GM04504 (cell line): Measurements from ENCODE around the gene PDE2A.
A peak's percentile ranks its signal among the peaks of the same experiment; 100 is the strongest.

Source experiments
- DNase-seq: peaks from one replicate; pipeline ENCODE4 v3.0.0-alpha.2; 2012; ENCODE audit warnings: low read depth

PDE2A gene

GRCh38 chr11:72673943-72674828, at the start of gene PDE2A:
PDE2A (minus strand) TSS chr11:72674422; CDS start chr11:72674207, 215 bp downstream.
- no peak for DNase-seq

- DNase-seq: no peak
These were observed 49.3 kb upstream of the PDE2A start for GRCh38 chr11:72723508-72723907.

GRCh38 chr11:72722050-72722748, 48.0 kb upstream of the PDE2A start:
- peak; percentile 66 for DNase-seq

- no peak for DNase-seq
These were observed 47.4 kb upstream of the PDE2A start for GRCh38 chr11:72721689-72722049.

GRCh38 chr11:72721276-72721675, 47.1 kb upstream of the PDE2A start:
- no peak for DNase-seq

GRCh38 chr11:72720784-72721183, 46.6 kb upstream of the PDE2A start:
- no peak for DNase-seq

GRCh38 chr11:72720047-72720446, 45.8 kb upstream of the PDE2A start:
- no peak for DNase-seq

GRCh38 chr11:72719551-72719950, 45.3 kb upstream of the PDE2A start:
- no peak for DNase-seq

GRCh38 chr11:72719144-72719543, 44.9 kb upstream of the PDE2A start:
- no peak for DNase-seq

- no peak for DNase-seq
These were observed 43.9 kb upstream of the PDE2A start for GRCh38 chr11:72718101-72718501.

- no peak for DNase-seq
These were observed 42.7 kb upstream of the PDE2A start for GRCh38 chr11:72716788-72717435.

GRCh38 chr11:72716290-72716689, 42.1 kb upstream of the PDE2A start:
- DNase-seq: no peak

- DNase-seq: no peak
These were observed 38.6 kb upstream of the PDE2A start for GRCh38 chr11:72712841-72713240.

GRCh38 chr11:72712168-72712751, 38.0 kb upstream of the PDE2A start:
- DNase-seq: no peak

GRCh38 chr11:72711141-72711540, 36.9 kb upstream of the PDE2A start:
- no peak for DNase-seq

GRCh38 chr11:72710278-72710677, 36.1 kb upstream of the PDE2A start:
- no peak for DNase-seq

- DNase-seq: no peak
These were observed 35.4 kb upstream of the PDE2A start for GRCh38 chr11:72709478-72710238.

GRCh38 chr11:72707032-72707431, 32.8 kb upstream of the PDE2A start:
- no peak for DNase-seq

GRCh38 chr11:72706579-72706978, 32.4 kb upstream of the PDE2A start:
- no peak for DNase-seq

GRCh38 chr11:72705442-72706365, 31.5 kb upstream of the PDE2A start:
- no peak for DNase-seq
